Mesendoderm (in vitro differentiated cells): ENCODE measurements around the gene ITPRID2.

Experiments
- DNase-seq: peaks from one replicate; pipeline ENCODE4 v3.0.0; 2013
- H2AK5ac ChIP-seq: 2 replicates; pipeline ENCODE4 v1.6.1; 2013; ENCODE audit warnings: low read length, inconsistent platforms
- H2BK120ac ChIP-seq: 2 replicates; pipeline ENCODE4 v1.6.1; 2013; ENCODE audit warnings: low read depth, mild to moderate bottlenecking, low read length, moderate library complexity, mixed read lengths
- H2BK15ac ChIP-seq: replicated peaks from 2 replicates; pipeline ENCODE4 v1.6.1; 2013; ENCODE audit warnings: low read depth, mild to moderate bottlenecking, moderate library complexity
- H2BK5ac ChIP-seq: 2 replicates; pipeline ENCODE4 v1.6.1; 2013; ENCODE audit warnings: low read length, inconsistent platforms
- H3K18ac ChIP-seq: 2 replicates; pipeline ENCODE4 v1.6.1; 2013; ENCODE audit warnings: mild to moderate bottlenecking, low read length, mixed read lengths
- H3K23ac ChIP-seq: one replicate; pipeline ENCODE4 v1.6.1; 2013; ENCODE audit warnings: low read length
- H3K27ac ChIP-seq: 2 replicates; pipeline ENCODE4 v1.5.1; 2013; ENCODE audit warnings: low read depth, mild to moderate bottlenecking, inconsistent platforms, low read length, moderate library complexity
- H3K27me3 ChIP-seq: 2 replicates; pipeline ENCODE4 v1.6.1; 2013; ENCODE audit warnings: low read length, control low read depth, mild to moderate bottlenecking, inconsistent platforms; ENCODE audit not compliant: insufficient read depth, poor library complexity
- H3K36me3 ChIP-seq: 2 replicates; pipeline ENCODE4 v1.6.1; 2013; ENCODE audit warnings: low read length, inconsistent platforms; ENCODE audit not compliant: control insufficient read depth, insufficient read depth
- H3K4ac ChIP-seq: one replicate; pipeline ENCODE4 v1.6.1; 2013; ENCODE audit warnings: low read depth, mild to moderate bottlenecking, low read length, moderate library complexity
- H3K4me1 ChIP-seq: 2 replicates; pipeline ENCODE4 v1.6.1; 2013; ENCODE audit warnings: low read depth, low read length, inconsistent platforms; ENCODE audit not compliant: control insufficient read depth
- H3K4me2 ChIP-seq: 2 replicates; pipeline ENCODE4 v1.6.1; 2013; ENCODE audit warnings: low read length
- H3K4me3 ChIP-seq: 2 replicates; pipeline ENCODE4 v1.5.1; 2013; ENCODE audit warnings: mild to moderate bottlenecking, low read length
- H3K56ac ChIP-seq: one replicate; pipeline ENCODE4 v1.6.1; 2013; ENCODE audit warnings: low read length
- H3K79me1 ChIP-seq: 2 replicates; pipeline ENCODE4 v1.6.1; 2013; ENCODE audit warnings: low read length, inconsistent platforms
- H3K79me2 ChIP-seq: 2 replicates; pipeline ENCODE4 v1.6.1; 2013; ENCODE audit warnings: mild to moderate bottlenecking, low read length; ENCODE audit not compliant: control insufficient read depth, insufficient read depth
- H3K9ac ChIP-seq: 2 replicates; pipeline ENCODE4 v1.6.1; 2013; ENCODE audit warnings: low read length, inconsistent platforms
- H4K5ac ChIP-seq: one replicate; pipeline ENCODE4 v1.6.1; 2013; ENCODE audit warnings: low read length
- H4K8ac ChIP-seq: one replicate; pipeline ENCODE4 v1.6.1; 2013; ENCODE audit warnings: low read depth, mild to moderate bottlenecking, control low read depth, low read length, moderate library complexity
- WGBS: extraction: QIAGEN DNeasy Blood & Tissue Kit; methylation state at CpG from one replicate; pipeline ENCODE4 v1.1.7; 2013; ENCODE audit warnings: low lambda C conversion rate, missing lambda C conversion rate; ENCODE audit not compliant: insufficient coverage; ENCODE audit errors: extremely low coverage; 5-methylcytosine and 5-hydroxymethylcytosine counted together

The ITPRID2 gene

GRCh38 chr2:181848261-181848886, 43.2 kb upstream of the ITPRID2 start:
- Histone ChIP-seq H2BK5ac (no peak overlapping the region), H3K18ac (no peak overlapping the region), H3K4me3 (no peak overlapping the region), H3K79me2 (no peaks in the 10 kb centered on the region), H3K23ac (no peak overlapping the region), H3K4me1 (no peaks in the 10 kb centered on the region), H3K4me2 (no peak overlapping the region), H3K27ac (no peak overlapping the region), H3K56ac (no peak overlapping the region), H2BK15ac (no peak overlapping the region), H3K9ac (no peak overlapping the region), H3K36me3 (no peaks in the 10 kb centered on the region), H4K8ac (no peak overlapping the region), H4K5ac (no peak overlapping the region), H2AK5ac (no peak overlapping the region), H2BK120ac (no peak overlapping the region), H3K4ac (no peak overlapping the region), H3K79me1 (no peaks in the 10 kb centered on the region), H3K27me3 (no peaks in the 10 kb centered on the region)
- no CpG with 5 or more reads among the region's 3 CpGs for WGBS
- DNase-seq: peak; percentile 12

- no peak overlapping the region for H3K4ac ChIP-seq
- no peaks in the 10 kb centered on the region for H3K27me3 ChIP-seq
- no peak overlapping the region for H2AK5ac ChIP-seq
- no CpG with 5 or more reads among the region's 1 CpG for WGBS
- H3K27ac ChIP-seq: no peak overlapping the region
- no peak overlapping the region for H3K18ac ChIP-seq
- H4K8ac ChIP-seq: no peak overlapping the region
- no peaks in the 10 kb centered on the region for H3K36me3 ChIP-seq
- no peak overlapping the region for H2BK5ac ChIP-seq
- peak overlapping the region; percentile 36 for H2BK15ac ChIP-seq
- no peak overlapping the region for H2BK120ac ChIP-seq
- no peak overlapping the region for H3K4me3 ChIP-seq
- no peak overlapping the region for H3K9ac ChIP-seq
- no peak overlapping the region for H3K4me2 ChIP-seq
- H3K56ac ChIP-seq: no peak overlapping the region
- no peak overlapping the region for H3K23ac ChIP-seq
- no peaks in the 10 kb centered on the region for H3K79me1 ChIP-seq
- H4K5ac ChIP-seq: no peak overlapping the region
- no peaks in the 10 kb centered on the region for H3K79me2 ChIP-seq
- no peaks in the 10 kb centered on the region for H3K4me1 ChIP-seq
- no peak for DNase-seq
These were observed 41.9 kb upstream of the ITPRID2 start for GRCh38 chr2:181849601-181850000.

DNA sequence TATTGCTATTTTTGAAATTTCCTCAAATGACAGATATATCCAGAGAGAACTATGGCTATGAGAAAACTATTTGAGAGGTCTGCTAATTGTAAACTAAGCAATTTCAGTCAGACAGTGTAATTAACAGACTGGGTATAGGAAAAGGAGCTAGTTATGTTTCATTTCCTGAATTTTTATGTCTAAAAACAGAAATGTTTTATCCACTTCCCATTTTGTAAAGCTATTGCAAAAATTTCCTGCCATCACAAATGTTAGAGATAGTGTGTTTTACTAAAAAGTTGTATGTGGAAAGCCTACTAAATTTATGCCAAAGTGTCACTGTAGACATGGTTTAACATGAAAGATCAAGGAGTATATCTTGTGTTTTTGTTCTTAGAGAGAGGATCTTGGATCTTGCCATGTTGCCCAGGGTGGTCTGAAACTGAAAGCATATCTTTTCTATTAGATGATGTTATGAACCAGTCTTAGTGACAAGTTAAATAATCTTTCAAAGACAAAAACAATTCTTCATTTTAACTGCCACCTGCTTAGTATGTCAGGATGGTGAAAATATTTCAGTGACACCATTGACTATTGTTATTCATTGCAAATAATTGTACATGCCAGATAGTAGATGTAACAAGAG, 40.5 kb upstream of the ITPRID2 start:
- DNase-seq: no peak
- Histone ChIP-seq H3K27ac (no peak overlapping the region), H4K5ac (no peak overlapping the region)

GRCh38 chr2:181851726-181852125, 39.8 kb upstream of the ITPRID2 start:
- H3K79me1 ChIP-seq: no peaks in the 10 kb centered on the region
- no peak overlapping the region for H4K5ac ChIP-seq
- no peak overlapping the region for H3K27ac ChIP-seq
- no peaks in the 10 kb centered on the region for H3K27me3 ChIP-seq
- H4K8ac ChIP-seq: no peak overlapping the region
- H2BK5ac ChIP-seq: no peak overlapping the region
- no peaks in the 10 kb centered on the region for H3K36me3 ChIP-seq
- H3K9ac ChIP-seq: no peak overlapping the region
- H3K18ac ChIP-seq: no peak overlapping the region
- H2BK120ac ChIP-seq: no peak overlapping the region
- no peak overlapping the region for H3K23ac ChIP-seq
- no peak overlapping the region for H2AK5ac ChIP-seq
- no peak overlapping the region for H3K4me3 ChIP-seq
- H3K79me2 ChIP-seq: no peaks in the 10 kb centered on the region
- H3K56ac ChIP-seq: no peak overlapping the region
- no peak overlapping the region for H2BK15ac ChIP-seq
- H3K4me1 ChIP-seq: no peaks in the 10 kb centered on the region
- no peak overlapping the region for H3K4me2 ChIP-seq
- no peak overlapping the region for H3K4ac ChIP-seq
- DNase-seq: no peak

More for the DNA sequence above, 40.5 kb upstream of the ITPRID2 start:
- no peak overlapping the region for H3K4ac ChIP-seq
- H3K27me3 ChIP-seq: no peaks in the 10 kb centered on the region
- H3K4me2 ChIP-seq: no peak overlapping the region
- no peak overlapping the region for H2BK120ac ChIP-seq
- H2BK5ac ChIP-seq: no peak overlapping the region
- H3K23ac ChIP-seq: no peak overlapping the region
- H3K4me1 ChIP-seq: no peaks in the 10 kb centered on the region
- H3K56ac ChIP-seq: no peak overlapping the region
- H3K9ac ChIP-seq: no peak overlapping the region
- no peak overlapping the region for H2BK15ac ChIP-seq
- H3K79me2 ChIP-seq: no peaks in the 10 kb centered on the region
- no peaks in the 10 kb centered on the region for H3K36me3 ChIP-seq
- no peak overlapping the region for H4K8ac ChIP-seq
- no peak overlapping the region for H3K18ac ChIP-seq
- no peaks in the 10 kb centered on the region for H3K79me1 ChIP-seq
- H2AK5ac ChIP-seq: no peak overlapping the region
- H3K4me3 ChIP-seq: no peak overlapping the region

DNA sequence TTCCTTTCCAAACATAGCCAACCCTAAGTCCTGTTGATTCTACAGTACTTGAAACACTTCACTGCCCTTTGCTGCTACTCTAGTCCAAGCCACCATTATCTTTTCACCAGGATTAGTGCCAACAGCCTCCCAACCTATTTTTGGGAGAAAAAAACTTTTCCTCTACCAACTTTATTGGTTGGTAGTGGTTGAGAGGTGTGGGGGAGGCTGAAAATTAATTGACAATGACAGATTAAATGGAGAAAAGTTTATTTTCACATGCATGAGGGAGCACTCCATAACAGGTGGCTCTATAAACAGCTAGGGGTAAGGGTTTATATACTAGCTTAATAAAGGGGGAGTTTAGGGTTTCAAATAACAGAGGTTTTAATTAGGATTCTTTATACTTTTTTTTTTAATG, 37.8 kb upstream of the ITPRID2 start:
- Histone ChIP-seq H3K27me3 (no peaks in the 10 kb centered on the region), H3K79me1 (no peaks in the 10 kb centered on the region), H3K4me1 (no peaks in the 10 kb centered on the region), H2AK5ac (no peak overlapping the region), H3K9ac (no peak overlapping the region), H3K4me3 (no peak overlapping the region), H3K56ac (no peak overlapping the region), H3K23ac (no peak overlapping the region), H3K79me2 (no peaks in the 10 kb centered on the region), H3K27ac (no peak overlapping the region), H2BK120ac (no peak overlapping the region), H3K18ac (no peak overlapping the region), H3K36me3 (no peaks in the 10 kb centered on the region), H2BK5ac (no peak overlapping the region), H2BK15ac (no peak overlapping the region), H3K4me2 (no peak overlapping the region), H3K4ac (no peak overlapping the region), H4K5ac (no peak overlapping the region), H4K8ac (no peak overlapping the region)
- DNase-seq: no peak

DNA sequence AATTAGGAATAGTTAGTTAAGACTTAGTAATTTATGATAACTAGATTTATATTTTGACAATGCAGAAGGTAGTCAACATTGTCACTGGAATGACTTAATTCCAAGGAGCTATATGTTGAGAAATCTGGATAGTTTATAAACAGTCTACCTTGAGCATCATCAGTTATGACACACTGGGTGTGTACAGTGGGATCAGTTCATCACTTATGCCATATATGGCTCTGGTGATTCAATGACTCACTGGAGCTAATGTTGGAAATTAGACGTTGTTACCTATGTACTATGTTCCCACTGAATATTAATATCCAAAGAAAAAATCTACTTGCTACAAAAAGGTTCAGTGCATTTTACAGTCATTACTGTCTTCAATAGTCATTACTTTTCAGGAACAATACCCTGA, 34.0 kb upstream of the ITPRID2 start:
- no peak overlapping the region for H3K27ac ChIP-seq
- H3K27me3 ChIP-seq: no peaks in the 10 kb centered on the region
- H2BK5ac ChIP-seq: no peak overlapping the region
- no peaks in the 10 kb centered on the region for H3K4me1 ChIP-seq
- H3K4ac ChIP-seq: no peak overlapping the region
- no peak for DNase-seq
- no peak overlapping the region for H4K8ac ChIP-seq
- H2BK15ac ChIP-seq: no peak overlapping the region
- H3K4me3 ChIP-seq: no peak overlapping the region
- H4K5ac ChIP-seq: no peak overlapping the region
- H3K79me1 ChIP-seq: no peaks in the 10 kb centered on the region
- no CpG with 5 or more reads among the region's 1 CpG for WGBS
- H3K56ac ChIP-seq: no peak overlapping the region
- no peak overlapping the region for H2BK120ac ChIP-seq
- no peak overlapping the region for H2AK5ac ChIP-seq
- H3K79me2 ChIP-seq: no peaks in the 10 kb centered on the region
- no peak overlapping the region for H3K18ac ChIP-seq
- H3K4me2 ChIP-seq: no peak overlapping the region
- H3K9ac ChIP-seq: no peak overlapping the region
- no peaks in the 10 kb centered on the region for H3K36me3 ChIP-seq
- H3K23ac ChIP-seq: no peak overlapping the region
